Muscle of arm (tissue), 12 donors: ENCODE measurements around the gene CCDC85B. TPM values are rescaled to one million over a fixed set of nuclear protein-coding genes. Genes with fewer than 3 reads are reported as not detected.
"Not testable (repeated sequence)": the region's sequence is repeated elsewhere in the genome, so short reads cannot be mapped to it uniquely, and the experiment has no call there.

Experiments used
- DNase-seq: peaks from one replicate; pipeline ENCODE4 v3.0.0-alpha.2; 2013
- polyA plus RNA-seq, 12 donors: library from polyadenylated mRNA; unstranded; fragments of 120-200 nt; gene quantifications; one replicate each; pipeline ENCODE4 v1.2.1, GENCODE V29; 2013; ENCODE audit not compliant: insufficient read length in 12 of 12

Gene CCDC85B
- polyA plus RNA-seq, 12 donors = 9.0 to 38.8 (median 10.5) TPM; not detected in 1

DNA sequence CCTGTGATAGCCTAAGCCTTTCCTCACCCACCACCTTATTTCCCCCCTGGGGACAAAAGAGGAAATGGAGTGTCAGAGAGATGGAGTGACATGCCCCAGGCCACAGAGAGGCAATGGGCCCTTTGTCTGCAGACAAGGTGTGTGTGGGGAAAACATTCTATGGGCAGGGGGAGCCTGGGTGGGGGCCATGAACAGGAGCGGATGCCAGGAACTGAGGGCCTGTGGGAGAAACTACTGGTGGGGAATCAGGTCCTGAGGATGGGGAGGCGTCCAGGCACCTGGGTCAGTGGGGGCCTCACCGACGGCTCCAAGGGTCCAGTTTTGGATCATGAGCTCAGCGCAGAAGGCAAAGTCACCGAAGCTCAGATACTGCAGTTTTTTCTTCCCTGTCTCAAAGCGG, 5.2 kb upstream of the CCDC85B start:
- DNase-seq = no peak

DNA sequence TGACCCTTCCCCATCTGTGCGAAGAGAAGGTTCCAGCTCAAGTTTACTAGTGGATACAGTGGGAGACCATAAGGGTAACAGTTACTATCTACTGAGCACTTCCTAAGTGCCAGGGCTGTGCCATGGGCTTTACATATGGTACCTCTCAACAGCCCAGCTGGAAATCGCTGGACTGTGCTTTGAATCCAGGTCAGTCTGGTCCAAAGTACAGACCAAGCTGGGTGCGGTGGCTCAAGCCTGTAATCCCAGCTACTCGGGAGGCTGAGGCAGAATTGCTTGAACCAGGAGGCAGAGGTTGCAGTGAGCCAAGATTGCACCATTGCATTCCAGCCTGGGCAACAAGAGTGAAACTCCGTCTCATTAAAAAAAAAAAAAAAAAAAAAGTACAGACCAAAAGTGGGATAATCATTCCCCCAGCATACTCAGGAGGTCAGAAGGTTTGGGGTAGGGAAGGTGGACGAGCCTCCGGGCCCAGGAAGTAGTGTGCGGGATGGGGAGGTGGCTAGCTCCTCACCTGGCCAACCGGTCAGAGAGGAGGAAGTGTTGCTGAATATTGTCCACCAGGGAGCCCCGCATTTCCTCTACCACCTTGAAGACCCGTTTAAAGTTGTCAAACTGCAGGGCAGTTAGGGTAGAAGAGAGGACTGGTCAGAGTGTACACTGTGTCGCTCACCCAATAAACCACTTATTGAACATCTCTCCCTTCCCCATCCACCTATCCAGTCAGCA, 4.5 kb upstream of the CCDC85B start:
- no peak for DNase-seq

DNA sequence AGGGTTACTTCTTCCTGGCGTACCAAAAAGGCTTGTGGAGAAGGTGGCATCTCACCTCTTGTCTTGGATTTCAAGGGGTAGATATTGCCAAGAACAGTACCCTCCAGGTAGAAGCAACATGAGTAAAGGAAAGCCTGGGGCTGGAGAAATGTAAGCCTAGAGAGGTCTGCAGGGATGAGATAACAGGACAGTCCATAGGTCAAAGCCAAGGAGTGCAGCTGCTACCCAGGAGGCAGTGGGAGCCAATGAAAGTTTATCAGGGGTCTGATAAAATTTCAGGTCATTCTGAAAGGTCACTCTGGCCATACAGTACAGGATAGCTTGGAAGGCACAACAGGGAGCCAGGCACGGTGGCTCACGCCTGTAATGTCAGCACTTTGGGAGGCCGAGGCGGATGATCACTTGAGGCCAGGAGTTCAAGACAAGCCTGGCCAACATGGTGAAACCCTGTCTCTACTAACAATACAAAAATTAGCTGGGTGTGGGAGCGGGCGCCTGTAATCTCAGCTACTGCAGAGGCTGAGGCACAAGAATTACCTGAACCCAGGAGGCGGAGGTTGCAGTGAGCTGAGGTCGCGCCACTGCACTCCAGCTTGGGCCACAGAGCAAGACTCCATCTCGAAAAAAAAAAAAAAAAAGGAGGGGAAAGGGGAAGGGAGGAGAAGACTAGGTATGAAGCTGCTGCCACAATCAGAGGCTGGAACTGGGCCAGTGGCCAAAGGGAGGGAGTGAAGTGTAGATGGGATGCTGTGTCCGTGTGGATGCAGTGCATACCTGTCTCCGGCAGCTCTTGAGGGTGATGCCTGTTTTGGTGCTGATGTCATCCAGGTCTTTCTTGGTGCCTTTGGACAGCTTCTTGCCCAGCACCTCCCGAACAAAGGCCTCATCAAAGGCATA, 3.4 kb upstream of the CCDC85B start:
- no peak for DNase-seq

DNA sequence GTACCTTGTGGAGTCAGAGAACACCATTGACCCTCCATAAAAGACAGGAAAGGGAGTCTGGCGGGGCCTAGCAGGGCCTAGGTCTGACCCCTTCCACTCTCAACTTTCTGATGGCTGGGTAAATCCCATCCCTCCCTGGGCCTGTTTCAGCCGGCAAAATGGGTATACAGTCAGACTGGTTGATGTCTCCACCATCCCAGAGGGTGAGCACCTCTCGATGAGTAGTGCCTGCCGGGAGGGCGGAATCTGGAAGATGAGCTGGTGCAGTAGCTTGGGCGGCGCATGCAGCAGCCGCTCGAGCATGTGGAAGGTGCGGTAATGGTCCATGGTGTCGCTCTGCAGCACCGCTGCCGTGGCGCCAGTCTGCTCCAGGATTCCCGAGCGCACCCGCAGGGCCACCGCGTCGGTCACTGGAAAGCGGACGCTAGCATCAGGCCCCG, 2.7 kb upstream of the CCDC85B start:
- DNase-seq = no peak

DNA sequence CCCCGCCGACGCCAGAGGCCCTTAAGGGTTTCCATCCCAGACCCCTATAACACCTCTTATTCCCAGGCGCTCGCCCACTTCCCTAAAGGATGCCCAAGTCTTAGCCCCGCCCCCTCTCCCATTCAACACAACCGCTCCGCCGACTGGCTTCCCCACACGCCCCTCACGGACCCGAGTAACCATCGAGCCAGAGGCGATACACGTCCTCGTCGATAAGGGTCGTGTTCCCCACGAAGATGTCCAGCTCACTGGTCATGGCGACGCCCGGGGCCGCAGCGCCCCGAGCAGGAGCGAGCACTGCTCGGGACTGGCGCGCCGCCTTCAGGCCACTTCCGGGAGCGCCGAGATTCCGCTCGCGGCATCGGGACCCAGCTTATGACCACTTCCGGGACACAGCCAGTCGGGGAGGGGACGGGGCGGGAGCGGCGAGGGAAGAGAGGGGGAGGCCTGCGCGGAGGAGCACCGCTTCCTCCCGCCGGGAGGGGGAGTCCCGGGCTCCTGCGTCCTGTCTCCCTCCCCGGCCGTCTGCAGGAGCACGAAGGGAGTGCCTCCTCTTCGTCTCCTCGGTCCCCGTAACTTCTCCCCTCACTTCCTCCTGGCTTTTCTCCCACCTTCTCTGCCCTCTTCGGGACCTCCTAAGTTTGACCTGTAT, 2.2 kb upstream of the CCDC85B start, which contains the start of gene FIBP:
FIBP (minus strand) TSS at position 309 of the 652 bp plus-strand sequence; CDS start at position 256, 53 bp downstream.
- DNase-seq = peak; percentile 98

DNA sequence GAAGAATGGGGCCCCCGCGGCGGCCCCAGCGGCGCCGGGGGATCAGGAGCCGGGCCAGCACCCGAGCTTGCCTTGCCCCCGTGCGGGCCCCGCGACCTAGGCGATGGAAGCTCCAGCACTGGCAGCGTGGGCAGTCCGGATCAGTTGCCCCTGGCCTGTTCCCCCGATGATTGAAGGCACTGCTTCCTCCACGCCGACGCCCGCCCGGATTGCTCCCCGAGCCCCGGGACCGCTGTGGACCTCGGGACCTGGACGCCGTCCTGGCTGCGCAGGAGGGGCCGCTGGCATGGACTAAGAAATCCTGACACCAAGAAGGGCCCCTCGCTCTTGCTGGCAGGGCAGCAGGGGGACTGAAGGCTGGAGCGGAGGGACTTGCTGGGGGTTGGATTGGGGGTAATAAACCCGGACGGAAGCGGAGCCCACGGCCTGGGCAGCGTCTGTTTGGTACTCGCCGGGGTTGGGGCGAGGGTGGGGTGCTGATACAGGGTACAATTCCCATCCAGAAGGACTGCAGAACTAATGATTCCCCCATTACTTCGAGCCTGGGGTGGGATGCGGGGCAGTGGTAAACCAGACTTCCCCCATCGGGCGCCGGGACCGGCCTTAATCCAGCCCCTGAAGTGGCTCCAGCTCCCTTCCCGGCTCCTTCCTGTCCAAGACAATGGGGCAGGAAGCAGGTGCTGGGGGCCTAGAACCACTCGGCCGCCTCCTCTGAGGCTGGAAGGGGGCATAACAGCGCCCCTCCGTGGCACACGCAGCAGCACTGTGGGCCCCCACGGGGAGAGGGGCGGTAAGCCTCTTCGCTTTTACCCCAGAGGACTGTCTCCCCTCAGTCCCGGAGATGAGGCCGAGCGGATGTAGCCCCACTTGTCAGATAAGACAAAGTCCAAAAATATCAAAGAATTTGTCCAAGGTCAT, 1.0 kb downstream of the CCDC85B start:
- DNase-seq = no peak

DNA sequence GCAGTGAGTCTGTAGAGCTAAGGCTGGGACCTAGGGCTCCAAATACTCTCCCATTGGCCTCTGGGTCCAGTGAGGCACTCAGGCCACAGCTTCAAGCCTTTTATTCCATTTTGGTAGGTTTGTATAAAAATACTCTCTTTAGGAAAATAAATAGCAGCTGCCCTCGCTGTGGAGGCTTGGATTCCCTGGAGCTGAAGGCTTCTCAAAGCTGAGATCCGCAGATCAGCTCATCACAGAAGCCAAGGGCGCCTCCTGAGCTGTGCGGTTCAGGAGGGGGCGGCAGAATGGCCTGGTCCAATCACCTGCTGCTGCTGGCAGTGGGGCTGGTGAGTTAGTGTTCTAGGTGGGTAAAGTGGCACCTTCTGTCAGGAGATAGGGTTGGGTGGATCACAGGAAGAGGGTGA, 1.7 kb downstream of the CCDC85B start:
- DNase-seq = not testable (repeated sequence)

DNA sequence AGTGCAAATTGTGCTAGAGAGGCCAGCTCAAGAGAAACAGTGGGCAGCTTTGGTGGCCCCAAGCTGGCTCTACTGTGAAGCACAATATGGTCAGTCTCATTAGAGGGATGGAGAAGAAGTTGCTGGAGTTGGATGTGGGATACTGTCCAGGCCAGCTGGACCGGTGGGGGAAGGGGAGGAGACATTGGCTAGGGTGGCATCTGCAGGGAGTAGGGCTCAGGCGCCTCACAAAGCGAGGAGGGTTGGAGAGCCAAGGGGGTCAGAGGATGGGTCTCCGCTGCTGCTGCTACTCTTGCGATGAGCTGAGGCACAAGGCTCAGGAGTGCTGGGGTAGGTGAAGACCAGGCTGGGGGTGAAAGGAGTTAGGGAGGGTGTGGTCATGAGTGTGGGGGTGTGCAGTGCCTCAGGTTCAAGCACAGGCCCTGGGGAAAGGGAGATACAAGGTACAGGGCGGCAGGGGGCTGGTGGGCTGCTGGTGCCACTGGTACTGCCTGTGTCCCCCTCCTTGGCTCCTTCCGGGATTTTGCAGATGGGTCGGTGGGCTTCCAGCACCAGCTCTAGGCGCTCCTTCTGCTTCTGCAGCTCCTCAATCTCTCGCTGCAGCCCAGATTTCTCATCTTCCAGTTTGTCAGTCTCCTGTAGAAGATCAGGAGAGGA, 2.3 kb downstream of the CCDC85B start:
- no peak for DNase-seq

DNA sequence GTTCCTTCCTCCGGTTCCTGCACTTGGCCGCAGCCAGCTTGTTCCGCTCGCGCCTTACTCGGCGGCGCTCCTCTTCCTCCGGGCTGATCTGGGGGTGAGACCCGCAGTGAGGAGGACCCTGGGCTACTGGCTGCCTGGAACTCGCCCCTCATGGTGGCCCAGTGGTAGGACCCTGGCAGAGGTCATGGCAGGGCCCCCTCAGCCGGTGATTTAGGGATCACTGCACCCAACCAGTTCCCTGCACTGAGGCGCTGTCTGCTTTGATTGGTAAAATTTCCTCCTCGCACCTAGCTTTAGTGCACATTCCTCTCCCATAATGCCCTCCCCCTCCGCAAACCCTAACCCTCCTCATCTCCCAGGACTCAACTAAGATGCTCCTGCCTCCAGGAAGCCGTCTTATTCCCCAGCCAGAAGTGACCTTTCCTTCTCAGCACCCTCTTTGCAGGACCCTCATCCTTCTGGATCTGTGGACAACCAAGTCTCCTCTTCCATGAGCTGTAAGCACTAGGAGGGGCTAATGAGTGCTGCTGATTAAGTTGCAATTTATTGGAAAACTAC, 3.6 kb downstream of the CCDC85B start:
- DNase-seq = no peak

DNA sequence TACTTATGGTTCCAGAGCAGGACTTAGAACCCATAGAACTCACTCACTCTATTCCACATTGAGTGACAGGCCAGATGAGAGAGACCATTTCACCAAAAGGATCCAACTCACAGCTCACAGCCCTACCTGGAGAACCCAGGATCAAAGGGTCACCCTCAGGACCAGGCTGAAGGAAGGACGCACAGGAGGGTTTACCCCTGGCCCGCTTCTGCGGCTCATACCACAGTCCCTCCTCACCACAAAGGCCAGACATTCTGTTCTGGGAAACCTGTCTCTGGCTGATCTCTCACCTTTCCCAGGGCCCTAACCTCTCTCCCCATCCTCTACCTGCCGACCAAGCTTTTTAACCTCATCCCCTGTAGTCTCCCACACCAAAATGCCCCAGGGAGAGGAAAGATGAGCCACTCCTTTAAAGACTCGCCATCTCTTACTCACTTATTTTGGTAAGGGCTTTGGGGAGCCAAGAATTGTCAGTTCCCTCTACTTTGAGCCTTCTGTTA, 5.1 kb downstream of the CCDC85B start:
- no peak for DNase-seq

DNA sequence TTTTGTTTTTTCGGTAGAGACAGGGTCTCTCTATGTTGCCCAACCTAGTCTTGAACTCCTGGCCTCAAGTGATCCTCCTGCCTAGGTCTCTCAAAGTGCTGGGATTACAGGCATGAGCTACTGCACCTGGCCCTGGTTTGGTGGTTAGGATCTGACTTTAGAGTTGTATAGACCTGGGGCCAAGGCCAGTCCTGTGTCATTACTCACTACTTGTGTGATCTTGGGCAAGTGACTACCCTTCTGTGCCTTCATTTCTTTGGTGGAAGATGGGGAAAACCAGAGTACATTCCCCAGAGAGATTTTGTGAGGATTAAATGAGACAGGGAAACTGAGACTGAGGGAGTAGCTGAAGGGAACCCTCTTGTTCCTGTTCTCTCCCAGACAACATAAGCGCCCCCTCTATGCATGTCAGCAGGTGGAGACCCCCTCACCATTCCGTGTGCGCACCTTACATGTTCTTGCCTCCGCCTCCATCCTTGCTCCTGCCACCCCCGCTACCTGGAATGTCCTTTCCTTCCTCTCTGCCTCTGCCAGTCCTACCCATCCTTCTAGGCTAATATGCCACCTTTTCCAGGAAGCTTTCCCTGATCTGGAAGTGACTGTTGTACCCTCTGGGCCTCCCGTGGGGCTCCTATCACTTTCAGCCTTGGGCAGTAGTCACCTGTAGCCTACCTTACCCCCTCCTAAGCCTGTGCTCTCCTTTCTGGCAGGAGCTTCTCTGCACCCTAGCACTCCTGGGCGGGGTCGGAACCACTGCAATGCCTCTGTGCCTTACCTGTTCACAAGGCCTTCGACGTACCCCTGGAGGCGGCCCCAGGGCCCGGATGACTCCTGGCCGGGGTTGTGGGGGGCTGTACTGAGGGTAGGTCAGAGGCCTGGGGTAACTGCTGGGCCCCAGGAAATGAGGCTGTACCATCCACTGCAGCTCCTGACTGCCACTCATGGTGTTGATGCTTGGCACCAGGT, 5.8 kb downstream of the CCDC85B start:
- DNase-seq = no peak

DNA sequence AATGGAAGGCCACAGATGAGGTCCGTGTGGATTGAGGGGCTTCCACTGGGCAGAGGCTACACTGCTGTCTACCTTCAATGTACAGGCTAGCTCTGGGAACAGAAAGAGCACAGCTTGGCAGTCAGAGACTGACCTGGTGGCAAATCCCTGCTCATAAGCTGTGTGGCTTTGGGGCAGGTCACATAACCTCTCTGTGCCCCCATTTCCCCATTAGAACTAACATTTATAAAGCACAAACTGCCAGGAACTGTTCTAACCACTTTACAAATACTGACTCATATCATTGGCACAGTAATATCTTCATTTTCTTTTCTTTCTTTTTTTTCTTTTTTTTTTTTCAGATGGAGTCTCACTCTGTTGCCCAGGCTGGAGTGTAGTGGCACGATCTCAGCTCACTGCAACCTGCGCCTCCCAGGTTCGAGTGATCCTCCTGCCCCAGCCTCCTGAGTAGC, 6.6 kb downstream of the CCDC85B start:
- DNase-seq = no peak

DNA sequence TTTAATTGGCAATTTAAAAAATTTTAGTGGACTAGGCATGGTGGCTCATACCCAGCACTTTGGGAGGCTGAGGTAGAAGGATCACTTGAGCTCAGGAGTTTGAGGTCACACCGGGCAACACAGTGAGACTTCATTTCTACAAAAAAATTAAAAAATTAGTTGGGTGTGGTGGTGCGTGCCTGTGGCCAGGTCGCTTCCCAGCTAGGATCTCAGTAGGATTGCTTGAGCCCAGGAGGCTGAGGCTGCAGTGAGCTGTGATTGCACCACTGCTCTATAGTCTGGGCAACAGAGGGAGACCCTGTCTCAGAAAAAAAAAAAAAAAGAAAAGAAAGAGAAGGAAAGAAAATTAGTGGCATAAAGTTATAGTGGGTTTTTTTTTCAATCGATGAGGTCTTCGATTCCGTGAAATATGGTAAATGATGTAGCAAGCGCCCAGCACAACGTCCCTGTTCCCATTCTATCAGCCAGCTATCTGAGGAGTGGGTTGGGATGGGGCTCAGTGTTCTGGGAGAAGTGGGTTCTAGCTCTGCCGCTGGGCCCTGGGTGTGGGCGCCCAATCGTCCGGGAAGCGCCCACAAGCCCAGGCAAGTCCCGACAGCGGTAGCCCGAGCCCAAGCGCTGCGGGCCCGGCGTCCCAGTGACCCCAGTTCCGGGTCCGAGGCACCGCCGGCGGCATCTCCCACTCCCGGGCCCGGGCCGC, 8.3 kb downstream of the CCDC85B start:
- DNase-seq = no peak

DNA sequence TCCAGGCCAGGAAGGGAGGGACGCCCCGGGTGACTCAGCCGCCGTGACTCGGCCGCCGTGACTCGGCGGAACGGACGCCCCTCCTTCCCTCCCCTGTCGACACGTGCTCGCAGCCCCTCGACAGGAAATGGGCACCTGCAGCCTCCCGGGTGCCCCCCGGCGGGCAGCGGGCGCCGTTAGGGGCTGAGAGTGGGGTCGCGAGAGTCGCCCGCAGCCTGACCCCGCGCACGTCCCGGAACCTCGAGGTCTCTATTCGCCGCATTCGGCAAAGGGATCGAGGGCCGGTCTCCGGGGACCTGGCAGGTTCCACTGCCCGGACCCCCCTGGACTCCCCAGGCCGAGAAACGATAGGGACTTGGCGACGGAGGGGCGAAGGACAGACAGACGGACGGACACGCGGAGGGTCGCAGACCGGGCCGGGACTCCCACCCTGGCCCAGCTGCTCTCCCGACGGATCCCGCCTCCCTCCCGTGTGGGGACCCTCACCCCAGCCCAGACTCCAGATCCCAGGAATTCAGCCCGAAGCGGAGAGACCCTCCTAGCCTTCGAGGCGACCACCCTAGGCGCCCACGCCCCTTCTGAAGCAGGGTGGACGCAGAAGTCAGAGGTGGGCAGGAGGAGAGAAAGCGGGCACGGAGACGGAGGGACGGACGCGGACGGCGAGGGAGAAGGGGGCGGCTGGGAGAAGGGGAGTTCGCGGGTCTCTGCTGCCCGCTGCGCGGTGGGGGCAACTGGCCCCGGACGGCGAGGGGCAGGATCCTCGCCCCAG, 9.1 kb downstream of the CCDC85B start:
- DNase-seq = no peak

DNA sequence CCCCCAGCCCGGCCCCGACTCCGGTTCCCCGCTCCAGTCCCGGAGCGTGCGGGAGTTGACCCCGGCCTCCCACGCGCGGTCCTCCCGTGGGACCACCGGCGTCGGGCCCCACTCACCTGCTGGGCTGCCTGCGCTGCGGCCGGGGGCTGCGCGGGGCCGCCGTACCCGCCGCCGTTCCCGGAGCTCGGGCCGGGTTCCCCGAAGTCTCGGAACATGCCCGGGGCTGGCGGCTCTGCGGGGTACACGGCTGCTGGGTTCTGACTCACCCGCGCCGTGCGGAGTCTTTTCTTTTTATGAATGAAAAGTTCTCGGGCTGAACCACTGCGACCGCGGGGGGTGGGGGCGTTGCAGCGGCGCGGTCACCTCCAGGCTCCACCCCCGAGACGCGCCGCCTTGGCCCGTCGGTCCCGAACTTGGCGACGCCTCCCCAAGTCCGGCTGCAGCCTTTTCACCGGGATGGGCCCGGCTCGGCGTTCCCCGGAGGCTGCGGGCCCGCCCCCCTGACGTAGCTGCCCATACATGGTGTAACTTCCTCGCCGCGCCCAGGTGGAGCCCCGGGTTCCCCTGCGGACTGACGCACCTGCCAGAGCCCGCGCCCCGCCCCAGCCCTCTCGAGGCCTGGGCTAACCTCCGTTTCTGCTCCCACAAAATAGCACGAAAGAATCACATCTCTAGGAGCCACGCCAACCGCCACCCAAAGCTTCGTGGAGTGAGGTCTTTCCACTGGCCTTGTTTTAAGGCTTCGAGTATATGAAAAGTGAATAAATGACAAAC, 9.8 kb downstream of the CCDC85B start, which contains the start of gene FOSL1:
FOSL1 (minus strand) TSS at position 264 of the 774 bp plus-strand sequence; CDS start at position 215, 49 bp downstream.
- DNase-seq = no peak

DNA sequence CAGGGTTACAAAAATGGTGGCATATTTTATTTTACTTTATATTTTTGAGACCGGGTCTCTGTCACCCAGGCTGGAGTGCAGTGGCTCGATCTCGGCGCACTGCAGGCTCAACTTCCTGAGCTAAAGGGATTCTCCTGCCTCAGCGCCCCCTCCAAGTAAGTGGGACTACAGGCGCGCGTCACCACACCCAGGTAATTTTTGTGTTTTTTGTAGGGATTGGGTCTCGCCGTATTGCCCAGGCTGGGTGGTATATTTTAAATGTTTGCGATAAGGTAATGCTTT, 10.4 kb downstream of the CCDC85B start:
- DNase-seq = no peak

DNA sequence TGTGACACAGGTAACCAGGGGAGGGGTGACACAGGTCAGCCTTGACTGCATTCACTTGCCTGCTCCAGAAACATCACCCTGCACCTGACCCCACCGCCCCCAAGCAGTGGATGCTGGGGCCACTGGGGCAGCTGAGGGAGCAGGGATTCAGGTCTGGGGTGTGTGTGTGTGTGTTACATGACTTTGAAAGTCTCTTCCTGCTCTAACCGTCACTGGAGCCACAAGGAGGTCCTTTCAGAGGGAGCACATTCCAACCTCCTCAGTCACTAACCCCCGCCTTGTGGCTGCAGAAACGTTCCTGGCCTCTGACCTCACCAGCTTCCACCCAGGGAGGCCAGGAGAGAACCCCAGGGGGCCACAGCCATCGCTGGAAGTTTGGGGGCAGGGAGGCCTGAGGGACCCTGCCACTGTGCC, 12.6 kb downstream of the CCDC85B start:
- no peak for DNase-seq
